DOHH2 (cell line): ENCODE data around the gene CAMSAP1.

Experiments
- H3F3A ChIP-seq: fragments of 200-600 bp; sonication (generic), shearing (Covaris generic); 2 replicates; pipeline ENCODE4 v1.6.0; 2016; ENCODE audit warnings: antibody characterized with exemption, mild to moderate bottlenecking; ENCODE audit not compliant: control insufficient read depth, insufficient read depth
- H3K27ac ChIP-seq: fragments of 200-600 bp; sonication (generic); 2 replicates; pipeline ENCODE4 v1.5.1; 2014; ENCODE audit warnings: low read depth, mild to moderate bottlenecking, low read length, moderate library complexity
- H3K27me3 ChIP-seq: fragments of 200-600 bp; sonication (generic); 2 replicates; pipeline ENCODE4 v1.6.1; 2014; ENCODE audit warnings: mild to moderate bottlenecking, low read length, mixed read lengths; ENCODE audit not compliant: control insufficient read depth
- H3K36me3 ChIP-seq: fragments of 200-600 bp; sonication (generic); 2 replicates; pipeline ENCODE4 v1.6.1; 2014; ENCODE audit warnings: mild to moderate bottlenecking, low read length, moderate library complexity, mixed read lengths; ENCODE audit not compliant: control insufficient read depth
- H3K4me1 ChIP-seq: fragments of 200-600 bp; sonication (generic); 2 replicates; pipeline ENCODE4 v1.6.1; 2014; ENCODE audit warnings: mild to moderate bottlenecking, low read length, mixed read lengths; ENCODE audit not compliant: control insufficient read depth
- H3K4me2 ChIP-seq: fragments of 200-600 bp; sonication (generic); 2 replicates; pipeline ENCODE4 v1.6.0; 2014; ENCODE audit warnings: mild to moderate bottlenecking, low read length, moderate library complexity
- H3K4me3 ChIP-seq: fragments of 200-600 bp; sonication (generic); 2 replicates; pipeline ENCODE4 v1.5.1; 2014; ENCODE audit warnings: mild to moderate bottlenecking, low read length, mixed read lengths
- H3K79me2 ChIP-seq: fragments of 200-600 bp; sonication (generic); 2 replicates; pipeline ENCODE4 v1.6.1; 2014; ENCODE audit warnings: mild to moderate bottlenecking, low read length, mixed read lengths; ENCODE audit not compliant: control insufficient read depth
- H3K9me2 ChIP-seq: fragments of 200-600 bp; sonication (generic); replicated peaks from 2 replicates; pipeline ENCODE4 v1.6.1; 2014; ENCODE audit warnings: mild to moderate bottlenecking, low read length, mixed read lengths; ENCODE audit not compliant: control insufficient read depth
- H3K9me3 ChIP-seq: fragments of 200-600 bp; sonication (generic); 2 replicates; pipeline ENCODE4 v1.6.1; 2014; ENCODE audit warnings: antibody characterized with exemption, low read length, mixed read lengths; ENCODE audit not compliant: control insufficient read depth, insufficient read depth
- H4K20me1 ChIP-seq: fragments of 200-600 bp; sonication (generic); 2 replicates; pipeline ENCODE4 v1.6.0; 2014; ENCODE audit warnings: low read depth, mild to moderate bottlenecking, antibody characterized with exemption, low read length, moderate library complexity; ENCODE audit not compliant: control insufficient read depth, insufficient read depth
- EZH2phosphoT487 ChIP-seq: fragments of 200-600 bp; sonication (generic); IDR thresholded peaks from 2 replicates; pipeline ENCODE4 v1.6.1; 2017; ENCODE audit warnings: borderline replicate concordance, mild to moderate bottlenecking, antibody characterized with exemption, low read length, moderate library complexity, mixed read lengths
- TF ChIP-seq, protein P1 (sequence below): fragments of 200-600 bp; sonication (generic); IDR thresholded peaks from one replicate; pipeline ENCODE4 v1.5.1; 2014; ENCODE audit warnings: antibody characterized with exemption, mild to moderate bottlenecking, low read depth, low read length; ENCODE audit not compliant: poor library complexity, severe bottlenecking

Gene CAMSAP1

DNA sequence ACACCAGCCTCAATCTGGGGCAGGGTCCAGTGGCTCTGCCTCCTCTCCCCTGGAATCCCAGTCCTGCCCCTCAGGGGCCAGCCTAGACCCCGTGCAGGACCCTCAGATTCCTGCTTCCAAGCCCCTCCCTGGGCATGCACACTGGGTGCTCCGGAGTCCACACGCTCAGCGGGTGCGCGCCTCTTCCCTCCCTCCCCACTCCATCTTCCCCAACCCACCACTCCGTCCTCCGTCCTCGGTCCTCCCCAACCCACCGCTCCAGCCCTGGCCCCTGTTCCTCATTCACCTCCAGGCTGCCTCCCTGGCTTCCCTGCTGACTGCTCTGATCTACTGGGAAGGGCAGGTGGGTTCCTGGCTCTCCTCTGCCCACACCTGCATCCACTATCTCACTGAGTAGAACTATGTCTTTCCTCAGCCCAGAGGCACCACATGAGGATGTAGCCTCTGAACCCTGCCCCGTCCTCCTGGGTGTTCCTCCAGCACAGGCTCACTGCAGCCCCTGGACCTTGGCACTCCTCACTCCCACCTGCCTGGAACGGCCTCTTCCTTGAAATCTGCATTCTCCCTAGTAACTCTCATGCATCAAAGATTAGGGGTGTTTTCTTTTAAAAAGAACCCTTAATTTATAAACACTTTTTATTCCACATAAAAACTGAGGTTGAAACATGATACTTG lies 92.8 kb downstream of the CAMSAP1 start:
- Histone ChIP-seq H3K27me3 (no peaks in the 10 kb centered on the region), H3K27ac (no peak overlapping the region), H3F3A (no peaks in the 10 kb centered on the region), H3K4me3 (no peak overlapping the region), H3K9me2 (no peaks in the 10 kb centered on the region), H3K9me3 (no peaks in the 10 kb centered on the region), H3K4me1 (no peaks in the 10 kb centered on the region), H3K4me2 (no peak overlapping the region), H3K79me2 (no peaks in the 10 kb centered on the region), H3K36me3 (peaks cover 17% of the 10 kb centered on the region; the same call in 1 of the 2 replicates), H4K20me1 (peaks cover 4% of the 10 kb centered on the region; the same call in 1 of the 2 replicates)
- TF ChIP-seq, protein P1, sequence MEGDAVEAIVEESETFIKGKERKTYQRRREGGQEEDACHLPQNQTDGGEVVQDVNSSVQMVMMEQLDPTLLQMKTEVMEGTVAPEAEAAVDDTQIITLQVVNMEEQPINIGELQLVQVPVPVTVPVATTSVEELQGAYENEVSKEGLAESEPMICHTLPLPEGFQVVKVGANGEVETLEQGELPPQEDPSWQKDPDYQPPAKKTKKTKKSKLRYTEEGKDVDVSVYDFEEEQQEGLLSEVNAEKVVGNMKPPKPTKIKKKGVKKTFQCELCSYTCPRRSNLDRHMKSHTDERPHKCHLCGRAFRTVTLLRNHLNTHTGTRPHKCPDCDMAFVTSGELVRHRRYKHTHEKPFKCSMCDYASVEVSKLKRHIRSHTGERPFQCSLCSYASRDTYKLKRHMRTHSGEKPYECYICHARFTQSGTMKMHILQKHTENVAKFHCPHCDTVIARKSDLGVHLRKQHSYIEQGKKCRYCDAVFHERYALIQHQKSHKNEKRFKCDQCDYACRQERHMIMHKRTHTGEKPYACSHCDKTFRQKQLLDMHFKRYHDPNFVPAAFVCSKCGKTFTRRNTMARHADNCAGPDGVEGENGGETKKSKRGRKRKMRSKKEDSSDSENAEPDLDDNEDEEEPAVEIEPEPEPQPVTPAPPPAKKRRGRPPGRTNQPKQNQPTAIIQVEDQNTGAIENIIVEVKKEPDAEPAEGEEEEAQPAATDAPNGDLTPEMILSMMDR, result no peak
- no peak for TF ChIP-seq EZH2phosphoT487

DNA sequence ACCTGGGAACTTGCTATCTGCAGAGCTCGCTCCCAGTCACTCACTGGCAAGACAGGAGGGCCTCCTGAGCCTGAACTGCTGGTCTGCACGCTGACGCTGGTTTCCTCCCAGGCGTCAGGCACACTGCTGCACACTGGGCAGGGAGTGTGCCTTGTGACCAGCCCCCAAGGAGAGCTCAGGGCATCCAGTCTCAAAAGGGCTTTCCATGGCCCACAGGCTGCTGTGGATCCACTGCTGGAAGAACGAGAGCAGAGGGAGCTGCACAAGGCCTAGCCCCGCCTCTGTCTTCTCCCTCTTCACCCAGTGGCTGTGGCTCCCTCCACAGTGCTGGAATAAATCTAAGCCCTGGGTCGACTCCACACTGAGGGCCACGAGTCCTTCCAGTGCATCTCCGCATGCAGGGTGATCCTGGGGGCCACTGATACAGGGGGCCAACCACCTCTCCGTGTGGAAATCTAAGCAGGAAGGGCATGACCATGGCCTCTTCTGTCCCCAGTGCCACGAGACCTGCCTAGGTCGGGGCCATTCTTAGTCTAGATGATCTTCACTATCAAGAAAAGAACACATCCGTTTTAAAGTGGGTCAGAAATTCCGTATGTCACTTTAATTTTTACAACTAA lies 93.6 kb downstream of the CAMSAP1 start:
- Histone ChIP-seq H3K36me3 (peaks cover 17% of the 10 kb centered on the region; the same call in 1 of the 2 replicates), H3K27me3 (no peaks in the 10 kb centered on the region)

GRCh38 chr9:135812961-135813360 lies 94.4 kb downstream of the CAMSAP1 start:
- H3K9me2 ChIP-seq, result no peaks in the 10 kb centered on the region
- H3K4me3 ChIP-seq, result no peak overlapping the region
- no peaks in the 10 kb centered on the region for H3F3A ChIP-seq
- TF ChIP-seq EZH2phosphoT487, result no peak
- no peaks in the 10 kb centered on the region for H3K79me2 ChIP-seq
- no peak overlapping the region for H3K4me2 ChIP-seq
- peaks cover 17% of the 10 kb centered on the region; the same call in 1 of the 2 replicates for H3K36me3 ChIP-seq
- no peaks in the 10 kb centered on the region for H3K9me3 ChIP-seq
- peaks cover 4% of the 10 kb centered on the region; the same call in 1 of the 2 replicates for H4K20me1 ChIP-seq
- no peaks in the 10 kb centered on the region for H3K27me3 ChIP-seq
- no peaks in the 10 kb centered on the region for H3K4me1 ChIP-seq
- no peak overlapping the region for H3K27ac ChIP-seq

More for the DNA sequence above, 93.6 kb downstream of the CAMSAP1 start:
- no peaks in the 10 kb centered on the region for H3K9me3 ChIP-seq
- H3K79me2 ChIP-seq, result no peaks in the 10 kb centered on the region
- H3K4me3 ChIP-seq, result no peak overlapping the region
- peaks cover 4% of the 10 kb centered on the region; the same call in 1 of the 2 replicates for H4K20me1 ChIP-seq
- H3K4me1 ChIP-seq, result no peaks in the 10 kb centered on the region
- H3K27ac ChIP-seq, result no peak overlapping the region
- TF ChIP-seq, protein P1, result no peak
- TF ChIP-seq EZH2phosphoT487, result no peak
- H3K9me2 ChIP-seq, result no peaks in the 10 kb centered on the region
- H3K4me2 ChIP-seq, result no peak overlapping the region
- H3F3A ChIP-seq, result no peaks in the 10 kb centered on the region

DNA sequence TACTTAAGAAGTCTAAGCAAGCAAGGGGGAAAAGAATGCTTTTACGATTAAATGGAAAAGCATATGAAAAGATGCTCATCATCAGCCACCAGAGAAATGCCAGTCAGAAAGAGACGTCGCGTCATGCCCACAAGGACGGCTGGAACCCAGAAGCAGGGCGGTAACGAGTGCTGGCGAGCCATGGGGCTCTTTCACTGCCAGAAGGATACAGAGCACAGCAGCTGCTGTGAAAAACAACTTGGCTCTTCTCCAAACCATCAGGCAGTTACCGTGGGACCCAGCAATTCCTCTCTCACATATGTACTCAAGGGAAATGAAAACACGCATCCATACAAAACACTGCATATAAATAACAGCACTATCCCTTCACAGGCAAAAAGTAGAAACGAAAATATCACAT lies 95.5 kb downstream of the CAMSAP1 start:
- TF ChIP-seq, protein P1, result no peak
- TF ChIP-seq EZH2phosphoT487, result no peak
- Histone ChIP-seq H3K36me3 (peaks cover 14% of the 10 kb centered on the region; the same call in 1 of the 2 replicates), H4K20me1 (peaks cover 4% of the 10 kb centered on the region; the same call in 1 of the 2 replicates)

More for the DNA sequence above, 95.5 kb downstream of the CAMSAP1 start:
- H3K79me2 ChIP-seq, result no peaks in the 10 kb centered on the region
- H3K4me1 ChIP-seq, result no peaks in the 10 kb centered on the region
- no peaks in the 10 kb centered on the region for H3F3A ChIP-seq
- no peaks in the 10 kb centered on the region for H3K27me3 ChIP-seq
- H3K4me3 ChIP-seq, result no peak overlapping the region
- no peaks in the 10 kb centered on the region for H3K9me2 ChIP-seq
- no peak overlapping the region for H3K27ac ChIP-seq
- H3K4me2 ChIP-seq, result no peak overlapping the region
- H3K9me3 ChIP-seq, result no peaks in the 10 kb centered on the region
